SK-N-SH (cell line): ENCODE results near the gene HNRNPUL1. TPM values are rescaled to one million over a fixed set of nuclear protein-coding genes. Genes with fewer than 3 reads are reported as not detected.

ENCODE experiments used
- CTCF ChIA-PET: fragments of 300-600, 350-600 bp; formaldehyde crosslinking; extraction: SDS; loops from one replicate; lab custom pipeline; 2021; lab: Yijun Ruan, JAX
- POLR2A ChIA-PET: fragments of 350-600 bp; sonication (Branson Sonifier 250); formaldehyde crosslinking; extraction: SDS; loops from one replicate; lab custom pipeline; 2020; ENCODE audit warnings: antibody characterized with exemption, inconsistent platforms; lab: Yijun Ruan, JAX
- DNase-seq: peaks from one replicate; pipeline ENCODE4 v3.0.0; 2012
- H2AFZ ChIP-seq: fragments of 200-600 bp; sonication (generic); 2 replicates; pipeline ENCODE4 v1.8.1; 2016; ENCODE audit warnings: antibody characterized with exemption, mild to moderate bottlenecking, low read depth
- H3F3A ChIP-seq: fragments of 200-600 bp; sonication (generic); replicated peaks from 2 replicates; pipeline ENCODE3; 2016; ENCODE audit warnings: antibody characterized with exemption, mild to moderate bottlenecking; ENCODE audit not compliant: insufficient read depth
- H3K27ac ChIP-seq, 2 experiments: fragments of 200-500 bp in 1 of 2; fragments of 200-600 bp in 1 of 2; sonication (Bioruptor generic) in 1 of 2; sonication (generic), shearing (Covaris generic) in 1 of 2; 2 replicates each; pipeline versions ENCODE4 v1.5.1 to v1.6.1; 2014 to 2016; ENCODE audit warnings: low read depth in 2 of 2, inconsistent platforms in 1 of 2, low read length in 1 of 2, mild to moderate bottlenecking in 1 of 2, mixed read lengths in 1 of 2
- H3K27me3 ChIP-seq: fragments of 200-600 bp; sonication (generic), shearing (Covaris generic); 2 replicates; pipeline ENCODE4 v1.6.1; 2016; ENCODE audit warnings: mixed run types; ENCODE audit not compliant: insufficient read depth
- H3K36me3 ChIP-seq, 2 experiments: fragments of 200-500 bp in 1 of 2; fragments of 200-600 bp in 1 of 2; sonication (Bioruptor generic) in 1 of 2; sonication (generic) in 1 of 2; replicated peaks in 1 of 2; 2 replicates each; pipeline versions ENCODE3 to v1.5.1; 2014 to 2016; ENCODE audit warnings: low read length in 1 of 2, mild to moderate bottlenecking in 1 of 2; ENCODE audit not compliant: insufficient read depth in 2 of 2, control insufficient read depth in 1 of 2
- H3K4me1 ChIP-seq, 2 experiments: fragments of 200-500 bp in 1 of 2; fragments of 200-600 bp in 1 of 2; sonication (Bioruptor generic) in 1 of 2; sonication (generic), shearing (Covaris generic) in 1 of 2; 2 replicates each; pipeline versions ENCODE4 v1.5.1 to v1.6.1; 2014 to 2016; ENCODE audit warnings: low read depth in 1 of 2, low read length in 1 of 2, mixed run types in 1 of 2; ENCODE audit not compliant: insufficient read depth in 2 of 2, control insufficient read depth in 1 of 2
- H3K4me2 ChIP-seq: fragments of 200-600 bp; sonication (generic), shearing (Covaris generic); 2 replicates; pipeline ENCODE4 v1.6.1; 2017; ENCODE audit warnings: mixed run types
- H3K4me3 ChIP-seq, 2 experiments: fragments of 200-500 bp in 1 of 2; fragments of 200-600 bp in 1 of 2; sonication (Bioruptor generic) in 1 of 2; sonication (generic), shearing (Covaris generic) in 1 of 2; 2 replicates each; pipeline versions ENCODE4 v1.5.1 to v1.8.1; 2014 to 2016; ENCODE audit warnings: low read depth in 2 of 2, inconsistent platforms in 1 of 2, low read length in 1 of 2, mild to moderate bottlenecking in 1 of 2, mixed read lengths in 1 of 2, moderate library complexity in 1 of 2
- H3K79me2 ChIP-seq: fragments of 200-600 bp; sonication (generic); 2 replicates; pipeline ENCODE4 v1.8.1; 2017; ENCODE audit warnings: mild to moderate bottlenecking; ENCODE audit not compliant: insufficient read depth
- H3K9ac ChIP-seq: fragments of 200-600 bp; sonication (generic); 2 replicates; pipeline ENCODE4 v1.6.1; 2017; ENCODE audit warnings: mixed run types
- H3K9me2 ChIP-seq: fragments of 200-600 bp; sonication (generic); 2 replicates; pipeline ENCODE4 v1.6.1; 2017; ENCODE audit warnings: mixed run types
- H3K9me3 ChIP-seq: fragments of 200-600 bp; sonication (generic); 2 replicates; pipeline ENCODE4 v1.6.1; 2017; ENCODE audit warnings: mixed run types, mild to moderate bottlenecking, moderate library complexity
- H4K20me1 ChIP-seq: fragments of 200-600 bp; sonication (generic); 2 replicates; pipeline ENCODE4 v1.6.1; 2017; ENCODE audit warnings: mild to moderate bottlenecking, mixed run types; ENCODE audit not compliant: insufficient read depth
- CHD2 ChIP-seq: fragments of 150-350 bp; IDR thresholded peaks from 2 replicates; pipeline ENCODE4 v1.6.1; 2018; ENCODE audit warnings: low read length; ENCODE audit not compliant: partially characterized antibody
- CTCF ChIP-seq: fragments of 200-600 bp; sonication (generic); IDR thresholded peaks from 2 replicates; pipeline ENCODE4 v1.6.1; 2017; ENCODE audit warnings: antibody characterized with exemption, mild to moderate bottlenecking, moderate library complexity
- EP300 ChIP-seq, 2 experiments: IDR thresholded peaks; 2 replicates each; pipeline versions ENCODE4 v1.4.0 to v1.6.1; 2012; ENCODE audit warnings: borderline replicate concordance in 1 of 2, low read depth in 1 of 2, low read length in 1 of 2
- EZH2phosphoT487 ChIP-seq: fragments of 200-600 bp; sonication (generic); IDR thresholded peaks from 2 replicates; pipeline ENCODE4 v1.6.1; 2017; ENCODE audit warnings: low read depth, mixed run types, mild to moderate bottlenecking, antibody characterized with exemption, moderate library complexity, borderline replicate concordance
- MAX ChIP-seq: IDR thresholded peaks from 2 replicates; pipeline ENCODE4 v1.4.0; 2012; ENCODE audit warnings: low read depth
- POLR2AphosphoS5 ChIP-seq: IDR thresholded peaks from 2 replicates; pipeline ENCODE4 v1.6.1; 2012; ENCODE audit warnings: low read depth, low read length
- RAD21 ChIP-seq: IDR thresholded peaks from 2 replicates; pipeline ENCODE4 v1.6.1; 2012; ENCODE audit warnings: mild to moderate bottlenecking, low read length
- RFX5 ChIP-seq: IDR thresholded peaks from 2 replicates; pipeline ENCODE4 v1.6.1; 2012; ENCODE audit warnings: mild to moderate bottlenecking, improper control_type of control experiment, low read length
- SIN3A ChIP-seq: IDR thresholded peaks from 2 replicates; pipeline ENCODE4 v1.6.1; 2012; ENCODE audit warnings: low read depth, mild to moderate bottlenecking, low read length, moderate library complexity, borderline replicate concordance
- TCF12 ChIP-seq: IDR thresholded peaks from 2 replicates; pipeline ENCODE4 v1.4.0; 2012
- YY1 ChIP-seq: IDR thresholded peaks from 2 replicates; pipeline ENCODE4 v1.4.0; 2012; ENCODE audit warnings: low read depth, mild to moderate bottlenecking
- WGBS: methylation state at CpG from one replicate; pipeline ENCODE4 v1.1.6; 2017; ENCODE audit warnings: low lambda C conversion rate; 5-methylcytosine and 5-hydroxymethylcytosine counted together
- polyA plus RNA-seq, 3 experiments: library from polyadenylated mRNA; depleted of rRNA; stranded (reverse); fragments of >200 nt; gene quantifications; 2 replicates each; pipeline ENCODE4 v1.2.3, GENCODE V29; 2012

HNRNPUL1 gene
- polyA plus RNA-seq, 1 of the 3 experiments (the other 2 are of a cell fraction) = 41.5 TPM

- TF ChIP-seq MAX = no peak
Measured at GRCh38 chr19:41295499-41295898, 31.3 kb downstream of the HNRNPUL1 start (continued).

- 100% methylated on average over 2 of the region's 2 CpGs for WGBS
- H3K27me3 ChIP-seq = no peaks in the 10 kb centered on the region
- TF ChIP-seq CTCF (no peak), MAX (no peak), RAD21 (no peak)
- no peak overlapping the region for H3K4me3 ChIP-seq
- H3F3A ChIP-seq = peaks cover 17% of the 10 kb centered on the region
- no peak overlapping the region for H2AFZ ChIP-seq
- no peak overlapping the region for H3K4me2 ChIP-seq
- H3K9me3 ChIP-seq = no peaks in the 10 kb centered on the region
- H3K79me2 ChIP-seq = peaks cover 11% of the 10 kb centered on the region; the same call in 1 of the 2 replicates
- no peaks in the 10 kb centered on the region for H3K9me2 ChIP-seq
- ChIA-PET CTCF (interaction anchor here (0.8 to 12.4 kb wide), 3 partner anchors 10 to 26 kb away, joined by 4 to 105 read pairs (median 4); no protein-coding TSS in a partner anchor), POLR2A (no interaction called here)
- H3K36me3 ChIP-seq = peaks cover 80 to 98% of the 10 kb centered on the region in 2 experiments
- no peak for DNase-seq
- peak overlapping the region in 1 of 2 experiments; percentile 80; a peak in 1 of 4 replicates for H3K27ac ChIP-seq
- no peaks in the 10 kb centered on the region for H3K4me1 ChIP-seq
- no peak overlapping the region for H3K9ac ChIP-seq
- H4K20me1 ChIP-seq = peaks cover 9% of the 10 kb centered on the region; the same call in 1 of the 2 replicates
Measured at GRCh38 chr19:41296433-41296871, 32.3 kb downstream of the HNRNPUL1 start.

- peaks cover 9% of the 10 kb centered on the region; the same call in 1 of the 2 replicates for H4K20me1 ChIP-seq
- CTCF ChIA-PET = interaction anchor here (0.6 to 12.4 kb wide), 3 partner anchors 9 to 55 kb away, joined by 3 to 105 read pairs (median 4); partner anchors contain the start of gene CCDC97
Measured at GRCh38 chr19:41297628-41298347, 33.6 kb downstream of the HNRNPUL1 start.

More at GRCh38 chr19:41297628-41298347, 33.6 kb downstream of the HNRNPUL1 start:
- 100% methylated on average over 3 of the region's 7 CpGs for WGBS
- Histone ChIP-seq H3K9ac (peak overlapping the region; percentile 41; the same call in 1 of the 2 replicates), H3K27ac (peak overlapping the region in 1 of 2 experiments; percentile 80; a peak in 2 of 4 replicates), H3K4me2 (no peak overlapping the region), H3K9me3 (no peaks in the 10 kb centered on the region), H2AFZ (no peak overlapping the region), H3K4me3 (no peak overlapping the region), H3K9me2 (no peaks in the 10 kb centered on the region), H3K36me3 (peaks cover 70 to 97% of the 10 kb centered on the region in 2 experiments), H3K79me2 (peaks cover 11% of the 10 kb centered on the region; the same call in 1 of the 2 replicates), H3F3A (peaks cover 17% of the 10 kb centered on the region), H3K27me3 (no peaks in the 10 kb centered on the region), H3K4me1 (no peaks in the 10 kb centered on the region)
- no peak for DNase-seq
- TF ChIP-seq RFX5 = no peak
- no peak for TF ChIP-seq SIN3A
- TF ChIP-seq EZH2phosphoT487 = no peak
- TF ChIP-seq POLR2AphosphoS5 = no peak
- no peak for TF ChIP-seq YY1
- no peak for TF ChIP-seq EP300 (IDR thresholded peaks at IDR 0.05; ENCODE audit: borderline replicate concordance in 1 of 2, low read depth in 1 of 2, low read length in 1 of 2)
- no peak for TF ChIP-seq TCF12
- TF ChIP-seq MAX = no peak
- TF ChIP-seq CHD2 = no peak
- POLR2A ChIA-PET = no interaction called here
